ENCODE data around the gene MICAL3.

- TF ChIP-seq REST (IDR thresholded peaks at IDR 0.05; ENCODE audit: insufficient read depth in 1 of 2, low read depth in 2 of 2, low read length in 2 of 2): no peak
- TF ChIP-seq POLR2AphosphoS5 (IDR thresholded peaks at IDR 0.05; ENCODE audit: low read depth, low read length): no peak
- TF ChIP-seq TAF1 (IDR thresholded peaks at IDR 0.05; ENCODE audit: borderline replicate concordance, insufficient read depth, low read length): no peak
- TF ChIP-seq SIN3A (IDR thresholded peaks at IDR 0.05; ENCODE audit: borderline replicate concordance, insufficient read depth, low read length): no peak
Measured at GRCh38 chr22:17746916-17747315, 277.4 kb downstream of the MICAL3 start.

Measured in PFSK-1 (cell line).